ENCODE measurements around the gene TOMM20L. TPM values are rescaled to one million over a fixed set of nuclear protein-coding genes. Genes with fewer than 3 reads are reported as not detected.

The TOMM20L gene
- total and polyA plus RNA-seq, 9 of the 15 experiments (the other 6 are each of a cell fraction or from before 2014, with no cell fraction given), result not detected

DNA sequence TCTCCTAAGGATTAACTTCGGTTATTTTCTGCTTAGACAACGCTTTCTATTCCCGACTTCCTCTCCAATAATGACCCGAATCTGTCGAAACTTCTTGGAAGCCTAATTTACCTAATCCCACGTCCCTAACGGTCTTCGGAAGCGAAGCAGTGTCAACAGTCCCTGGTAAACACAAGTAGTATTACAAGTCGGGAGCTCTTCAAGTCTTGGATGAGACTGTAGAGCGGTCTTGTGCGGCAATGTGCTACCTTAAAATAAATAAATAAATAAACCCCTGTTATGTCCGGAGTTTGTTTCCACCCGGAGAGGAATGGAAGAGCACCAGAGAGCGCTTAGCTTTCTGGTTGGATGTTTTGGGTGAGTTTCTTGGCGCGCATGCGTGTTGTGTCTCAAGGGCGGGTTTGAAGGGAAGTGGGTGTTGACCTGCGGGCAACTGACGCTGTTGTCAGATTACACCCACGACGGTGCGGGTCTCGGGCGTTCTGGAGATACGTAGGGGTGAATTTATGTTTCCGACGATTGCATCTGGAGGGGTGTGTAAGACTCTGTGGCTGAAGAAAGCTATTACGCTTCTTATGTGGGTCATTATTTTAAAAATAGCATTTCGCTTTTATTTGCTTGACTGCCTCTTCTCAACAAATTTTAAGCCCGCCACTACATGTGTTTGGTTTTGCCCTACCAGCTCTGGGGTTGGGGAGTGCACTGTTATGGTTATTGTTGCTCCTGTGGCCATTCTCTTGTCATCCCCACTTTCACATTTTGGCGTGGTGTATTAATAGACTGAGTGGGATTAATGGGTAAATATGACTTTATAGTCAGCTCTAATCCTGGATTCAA lies 31.8 kb downstream of the TOMM20L start, which contains the start of the genes KIAA0586 and TIMM9 (continued):
- TF ChIP-seq, protein P1, sequence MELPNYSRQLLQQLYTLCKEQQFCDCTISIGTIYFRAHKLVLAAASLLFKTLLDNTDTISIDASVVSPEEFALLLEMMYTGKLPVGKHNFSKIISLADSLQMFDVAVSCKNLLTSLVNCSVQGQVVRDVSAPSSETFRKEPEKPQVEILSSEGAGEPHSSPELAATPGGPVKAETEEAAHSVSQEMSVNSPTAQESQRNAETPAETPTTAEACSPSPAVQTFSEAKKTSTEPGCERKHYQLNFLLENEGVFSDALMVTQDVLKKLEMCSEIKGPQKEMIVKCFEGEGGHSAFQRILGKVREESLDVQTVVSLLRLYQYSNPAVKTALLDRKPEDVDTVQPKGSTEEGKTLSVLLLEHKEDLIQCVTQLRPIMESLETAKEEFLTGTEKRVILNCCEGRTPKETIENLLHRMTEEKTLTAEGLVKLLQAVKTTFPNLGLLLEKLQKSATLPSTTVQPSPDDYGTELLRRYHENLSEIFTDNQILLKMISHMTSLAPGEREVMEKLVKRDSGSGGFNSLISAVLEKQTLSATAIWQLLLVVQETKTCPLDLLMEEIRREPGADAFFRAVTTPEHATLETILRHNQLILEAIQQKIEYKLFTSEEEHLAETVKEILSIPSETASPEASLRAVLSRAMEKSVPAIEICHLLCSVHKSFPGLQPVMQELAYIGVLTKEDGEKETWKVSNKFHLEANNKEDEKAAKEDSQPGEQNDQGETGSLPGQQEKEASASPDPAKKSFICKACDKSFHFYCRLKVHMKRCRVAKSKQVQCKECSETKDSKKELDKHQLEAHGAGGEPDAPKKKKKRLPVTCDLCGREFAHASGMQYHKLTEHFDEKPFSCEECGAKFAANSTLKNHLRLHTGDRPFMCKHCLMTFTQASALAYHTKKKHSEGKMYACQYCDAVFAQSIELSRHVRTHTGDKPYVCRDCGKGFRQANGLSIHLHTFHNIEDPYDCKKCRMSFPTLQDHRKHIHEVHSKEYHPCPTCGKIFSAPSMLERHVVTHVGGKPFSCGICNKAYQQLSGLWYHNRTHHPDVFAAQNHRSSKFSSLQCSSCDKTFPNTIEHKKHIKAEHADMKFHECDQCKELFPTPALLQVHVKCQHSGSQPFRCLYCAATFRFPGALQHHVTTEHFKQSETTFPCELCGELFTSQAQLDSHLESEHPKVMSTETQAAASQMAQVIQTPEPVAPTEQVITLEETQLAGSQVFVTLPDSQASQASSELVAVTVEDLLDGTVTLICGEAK (IDR thresholded peaks at IDR 0.05), result peak; percentile 92
- TF ChIP-seq, protein P1 (CRISPR knock-in tag; IDR thresholded peaks at IDR 0.05), result no peak
- TF ChIP-seq, protein P2, sequence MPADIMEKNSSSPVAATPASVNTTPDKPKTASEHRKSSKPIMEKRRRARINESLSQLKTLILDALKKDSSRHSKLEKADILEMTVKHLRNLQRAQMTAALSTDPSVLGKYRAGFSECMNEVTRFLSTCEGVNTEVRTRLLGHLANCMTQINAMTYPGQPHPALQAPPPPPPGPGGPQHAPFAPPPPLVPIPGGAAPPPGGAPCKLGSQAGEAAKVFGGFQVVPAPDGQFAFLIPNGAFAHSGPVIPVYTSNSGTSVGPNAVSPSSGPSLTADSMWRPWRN (IDR thresholded peaks at IDR 0.05; ENCODE audit: low read depth), result no peak
- TF ChIP-seq HMGN3 (IDR thresholded peaks at IDR 0.05; ENCODE audit: borderline replicate concordance, extremely low read depth, insufficient read length, low read depth, low read length) (no peak), RCOR1 (IDR thresholded peaks at IDR 0.05; ENCODE audit: borderline replicate concordance in 1 of 2, low read depth in 2 of 2, low read length in 2 of 2) (peak in 1 of 2 experiments; percentile 20; a peak in 2 of 4 replicates), STAG1 (CRISPR knock-in tag; IDR thresholded peaks at IDR 0.05; ENCODE audit: borderline replicate concordance) (no peak), MAFK (IDR thresholded peaks at IDR 0.05; ENCODE audit: low read length) (no peak), ELF2 (CRISPR knock-in tag; IDR thresholded peaks at IDR 0.05) (0 out of 2 replicates have a peak, but pooled peaks have one; percentile 12), ZNF79 (CRISPR knock-in tag; IDR thresholded peaks at IDR 0.05; ENCODE audit: low read depth) (0 out of 2 replicates have a peak, but pooled peaks have one; percentile 15), TAF9B (IDR thresholded peaks at IDR 0.05; ENCODE audit: partially characterized antibody) (peak; percentile 67), DDX20 (tag; IDR thresholded peaks at IDR 0.05; ENCODE audit: low read depth) (no peak)
- TF ChIP-seq, protein P3, sequence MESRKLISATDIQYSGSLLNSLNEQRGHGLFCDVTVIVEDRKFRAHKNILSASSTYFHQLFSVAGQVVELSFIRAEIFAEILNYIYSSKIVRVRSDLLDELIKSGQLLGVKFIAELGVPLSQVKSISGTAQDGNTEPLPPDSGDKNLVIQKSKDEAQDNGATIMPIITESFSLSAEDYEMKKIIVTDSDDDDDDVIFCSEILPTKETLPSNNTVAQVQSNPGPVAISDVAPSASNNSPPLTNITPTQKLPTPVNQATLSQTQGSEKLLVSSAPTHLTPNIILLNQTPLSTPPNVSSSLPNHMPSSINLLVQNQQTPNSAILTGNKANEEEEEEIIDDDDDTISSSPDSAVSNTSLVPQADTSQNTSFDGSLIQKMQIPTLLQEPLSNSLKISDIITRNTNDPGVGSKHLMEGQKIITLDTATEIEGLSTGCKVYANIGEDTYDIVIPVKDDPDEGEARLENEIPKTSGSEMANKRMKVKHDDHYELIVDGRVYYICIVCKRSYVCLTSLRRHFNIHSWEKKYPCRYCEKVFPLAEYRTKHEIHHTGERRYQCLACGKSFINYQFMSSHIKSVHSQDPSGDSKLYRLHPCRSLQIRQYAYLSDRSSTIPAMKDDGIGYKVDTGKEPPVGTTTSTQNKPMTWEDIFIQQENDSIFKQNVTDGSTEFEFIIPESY (CRISPR knock-in tag; IDR thresholded peaks at IDR 0.05), result 0 out of 2 replicates have a peak, but pooled peaks have one; percentile 13
